ENCODE data around the gene ZNF182. TPM values are rescaled to one million over a fixed set of nuclear protein-coding genes. Genes with fewer than 3 reads are reported as not detected.
"Not testable (repeated sequence)": the region's sequence is repeated elsewhere in the genome, so short reads cannot be mapped to it uniquely, and the experiment has no call there.

ZNF182 gene
- polyA plus RNA-seq, 6 donors from 2014 or later = 3.0 to 9.4 (median 6.1) TPM; not detected in 1

- Mint-ChIP-seq H3K4me1 (peaks cover 9 to 27% (median 14%) of the 10 kb centered on the region in 3 donors), H3K4me3 (peak overlapping the region in 1 of 8 donors; percentile 6), H3K9me3 (peaks cover 0 to 12% (median 0%) of the 10 kb centered on the region in 7 donors), H3K27me3 (no peaks in the 10 kb centered on the region), H3K27ac (peak overlapping the region in 2 of 6 donors; percentile 1 to 5), H3K36me3 (peaks cover 11 to 19% of the 10 kb centered on the region in 2 donors)
- DNase-seq (no peak), ATAC-seq (ENCODE audit: low read depth in 2 of 2) (no peak)
Measured at GRCh38 chrX:47991263-47992094, 12.3 kb downstream of the ZNF182 start.

GRCh38 chrX:47976254-47977151 lies 27.3 kb downstream of the ZNF182 start:
- Mint-ChIP-seq H3K4me3 (no peak overlapping the region), H3K4me1 (peaks cover 0 to 5% (median 0%) of the 10 kb centered on the region in 3 donors), H3K27ac (no peak overlapping the region), H3K9me3 (peaks cover 12 to 93% (median 81%) of the 10 kb centered on the region in 7 donors), H3K27me3 (no peaks in the 10 kb centered on the region), H3K36me3 (peaks cover 51 to 68% of the 10 kb centered on the region in 2 donors)
- DNase-seq = no peak
- no peak for ATAC-seq (ENCODE audit: low read depth in 2 of 2)

DNA sequence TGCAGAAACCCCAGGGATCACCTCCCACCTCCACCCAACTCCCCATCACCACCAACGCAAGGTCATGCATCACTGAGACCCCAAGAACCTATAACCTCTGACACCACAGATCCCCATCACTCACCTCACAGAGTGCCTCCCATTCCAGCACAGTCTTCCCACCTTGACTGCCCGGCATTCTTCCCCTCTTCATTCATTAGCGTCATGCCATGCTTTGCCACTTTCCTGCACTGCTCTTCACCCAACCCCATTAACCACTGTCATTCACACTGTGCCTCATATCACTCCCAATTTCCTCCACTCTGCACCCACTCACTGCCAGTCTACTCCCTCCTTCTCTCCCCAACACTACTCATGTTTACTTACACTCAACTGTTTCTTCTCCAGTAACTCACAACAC lies 30.6 kb downstream of the ZNF182 start:
- no peak overlapping the region for H3K27ac Mint-ChIP-seq
- DNase-seq (no peak), ATAC-seq (ENCODE audit: low read depth in 2 of 2) (no peak)
- H3K36me3 Mint-ChIP-seq = peaks cover 29 to 63% of the 10 kb centered on the region in 2 donors
- peaks cover 0 to 5% (median 0%) of the 10 kb centered on the region in 3 donors for H3K4me1 Mint-ChIP-seq
- H3K4me3 Mint-ChIP-seq = no peak overlapping the region
- H3K27me3 Mint-ChIP-seq = no peaks in the 10 kb centered on the region
- peaks cover 11 to 77% (median 58%) of the 10 kb centered on the region in 7 donors for H3K9me3 Mint-ChIP-seq

DNA sequence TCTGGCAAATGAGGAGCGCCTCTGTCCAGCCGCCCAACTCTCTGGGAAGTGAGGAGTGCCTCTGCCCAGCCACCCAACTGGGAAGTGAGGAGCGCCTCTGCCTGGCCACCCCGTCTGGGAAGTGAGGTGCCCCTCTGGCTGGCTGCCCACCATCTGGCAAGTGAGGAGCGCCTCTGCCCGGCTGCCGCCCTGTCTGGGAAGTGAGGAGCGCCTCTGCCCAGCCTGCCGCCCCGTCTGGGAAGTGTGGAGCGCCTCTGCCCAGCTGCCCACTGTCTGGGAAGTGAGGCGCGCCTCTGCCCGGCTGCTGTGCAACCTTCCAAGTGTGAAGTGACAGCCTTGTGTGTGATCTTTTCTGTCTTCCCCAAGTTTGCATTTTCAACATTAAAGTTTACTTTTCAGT lies 38.3 kb downstream of the ZNF182 start:
- H3K9me3 Mint-ChIP-seq = peaks cover 4 to 37% (median 14%) of the 10 kb centered on the region in 7 donors
- not testable (repeated sequence) for H3K27ac Mint-ChIP-seq

DNA sequence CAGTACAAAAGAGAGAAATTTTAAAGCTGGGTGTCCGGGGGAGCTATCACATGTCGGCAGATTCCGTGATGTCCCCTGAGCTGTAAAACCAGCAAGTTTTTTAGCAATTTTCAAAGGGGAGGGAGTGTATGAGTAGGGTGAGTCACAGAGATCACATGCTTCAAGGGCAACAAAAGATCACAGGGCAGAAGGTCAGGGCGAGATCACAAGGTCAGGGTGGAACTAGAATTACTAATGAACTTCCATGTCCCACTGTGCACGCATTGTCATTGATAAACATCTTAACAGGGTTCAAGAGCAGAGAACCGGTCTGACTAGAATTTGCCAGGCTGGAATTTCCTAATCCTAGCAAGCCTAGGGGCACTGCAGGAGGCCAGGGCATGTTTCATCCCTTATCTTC lies 42.0 kb downstream of the ZNF182 start:
- not testable (repeated sequence) for H3K4me3 Mint-ChIP-seq; ATAC-seq (ENCODE audit: low read depth in 2 of 2); H3K36me3 Mint-ChIP-seq; H3K27me3 Mint-ChIP-seq; DNase-seq
- H3K4me1 Mint-ChIP-seq = peaks cover 9 to 23% (median 21%) of the 10 kb centered on the region in 3 donors
- peak overlapping the region in 1 of 6 donors; percentile 11 for H3K27ac Mint-ChIP-seq
- H3K9me3 Mint-ChIP-seq = peaks cover 4 to 14% (median 6%) of the 10 kb centered on the region in 7 donors

More for the DNA sequence above, 38.3 kb downstream of the ZNF182 start:
- ATAC-seq (ENCODE audit: low read depth in 2 of 2); H3K27me3 Mint-ChIP-seq; DNase-seq; H3K4me3 Mint-ChIP-seq: not testable (repeated sequence)
- peaks cover 9 to 15% of the 10 kb centered on the region in 2 donors for H3K36me3 Mint-ChIP-seq
- peaks cover 2 to 11% (median 7%) of the 10 kb centered on the region in 3 donors for H3K4me1 Mint-ChIP-seq

- DNase-seq = no peak
- Mint-ChIP-seq H3K27ac (peak overlapping the region in 2 of 6 donors; percentile 56 to 79), H3K4me1 (peaks cover 9 to 23% (median 21%) of the 10 kb centered on the region in 3 donors), H3K36me3 (peaks cover 0 to 3% of the 10 kb centered on the region in 2 donors), H3K9me3 (peaks cover 4 to 14% (median 6%) of the 10 kb centered on the region in 7 donors), H3K27me3 (peaks cover 0 to 5% (median 0%) of the 10 kb centered on the region in 3 donors), H3K4me3 (peak overlapping the region in 5 of 8 donors; percentile 18 to 66 (median 38))
- peak in 1 of 2 donors; percentile 30 for ATAC-seq (ENCODE audit: low read depth in 2 of 2)
Measured at GRCh38 chrX:47960406-47960805, 43.4 kb downstream of the ZNF182 start.

DNA sequence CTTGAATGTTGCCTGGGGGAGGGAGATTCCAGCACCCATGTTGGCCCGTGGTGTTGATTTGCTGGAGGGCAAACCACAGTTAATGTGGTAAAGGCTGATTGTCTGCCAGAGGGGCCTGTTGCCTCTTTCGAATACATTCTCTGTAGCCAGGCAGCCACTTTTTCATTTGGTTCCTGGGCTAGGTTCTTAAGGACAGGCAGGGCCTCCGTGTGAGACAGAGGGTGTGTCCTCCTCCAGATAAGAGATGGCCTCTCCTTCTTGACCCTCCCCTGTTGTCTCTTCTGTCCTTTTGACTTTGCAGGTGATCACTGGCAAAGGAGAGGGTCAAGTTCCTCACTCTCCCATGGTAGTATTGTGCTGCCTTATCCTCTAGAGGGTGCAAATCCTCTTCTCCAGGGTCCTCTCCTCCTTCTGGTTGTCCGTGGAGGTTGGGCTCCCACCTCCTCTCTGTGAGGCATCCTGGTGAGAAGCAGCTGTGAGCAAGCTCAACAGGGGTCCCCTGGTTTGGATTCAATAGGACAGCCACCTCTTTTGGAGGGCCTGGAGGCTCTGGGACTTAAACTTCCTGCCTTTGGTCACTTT lies 44.9 kb downstream of the ZNF182 start:
- Mint-ChIP-seq H3K36me3 (no peaks in the 10 kb centered on the region), H3K27me3 (no peaks in the 10 kb centered on the region), H3K9me3 (peaks cover 0 to 7% (median 2%) of the 10 kb centered on the region in 7 donors), H3K4me1 (peaks cover 9 to 23% (median 22%) of the 10 kb centered on the region in 3 donors), H3K4me3 (no peak overlapping the region), H3K27ac (no peak overlapping the region)
- ATAC-seq (ENCODE audit: low read depth in 2 of 2) (peak in 1 of 2 donors; percentile 23), DNase-seq (no peak)

GRCh38 chrX:47958206-47958605 lies 45.6 kb downstream of the ZNF182 start:
- H3K9me3 Mint-ChIP-seq; H3K27ac Mint-ChIP-seq; ATAC-seq (ENCODE audit: low read depth in 2 of 2); H3K4me3 Mint-ChIP-seq; H3K27me3 Mint-ChIP-seq; DNase-seq; H3K36me3 Mint-ChIP-seq: not testable (repeated sequence)
- H3K4me1 Mint-ChIP-seq = peaks cover 9 to 23% (median 23%) of the 10 kb centered on the region in 3 donors

DNA sequence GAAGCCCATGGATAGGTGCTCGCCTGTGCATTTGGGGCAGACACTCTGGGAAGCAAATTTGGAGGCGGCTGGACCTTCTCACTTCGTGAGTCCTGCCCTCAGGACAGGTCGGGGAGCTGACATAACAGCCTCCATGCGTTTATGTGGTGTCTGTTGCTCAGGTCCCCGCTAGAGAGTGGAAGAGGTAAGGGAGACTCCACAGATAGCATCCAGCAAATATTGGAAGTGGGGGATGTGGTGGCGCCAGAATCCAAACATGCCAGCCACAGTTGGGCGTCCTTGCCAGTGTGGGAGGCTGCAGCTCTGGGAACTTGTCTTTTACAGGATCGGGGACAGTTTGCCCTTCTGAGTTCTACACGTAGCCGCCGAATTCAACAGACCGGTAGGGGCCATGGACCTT lies 47.8 kb downstream of the ZNF182 start:
- H3K36me3 Mint-ChIP-seq = peaks cover 0 to 6% of the 10 kb centered on the region in 2 donors
- H3K27me3 Mint-ChIP-seq = no peaks in the 10 kb centered on the region
- no peak overlapping the region for H3K27ac Mint-ChIP-seq
- ATAC-seq (ENCODE audit: low read depth in 2 of 2) (no peak), DNase-seq (no peak)
- H3K9me3 Mint-ChIP-seq = peaks cover 0 to 19% (median 10%) of the 10 kb centered on the region in 7 donors
- no peak overlapping the region for H3K4me3 Mint-ChIP-seq
- H3K4me1 Mint-ChIP-seq = peaks cover 9 to 18% (median 16%) of the 10 kb centered on the region in 3 donors

DNA sequence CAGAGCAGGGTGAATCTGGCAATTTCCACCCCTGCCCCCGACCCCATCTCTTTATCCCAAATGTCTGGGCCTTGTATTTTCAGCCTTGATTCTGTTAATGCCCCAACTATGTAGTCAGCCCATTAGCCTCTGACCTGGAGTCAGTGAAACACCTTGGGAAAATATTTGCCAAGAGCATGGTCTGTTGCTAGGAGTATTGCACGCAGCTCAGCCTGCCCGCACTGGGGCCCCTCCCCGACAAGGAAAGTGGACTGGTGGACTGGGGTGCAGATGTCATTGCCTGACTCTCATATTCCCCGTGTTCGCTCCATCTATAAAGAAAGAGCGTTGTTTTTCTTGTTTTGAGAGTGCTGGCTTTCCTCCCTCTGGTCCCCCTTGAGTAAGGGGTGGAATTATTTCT lies 48.5 kb downstream of the ZNF182 start:
- peaks cover 0 to 11% of the 10 kb centered on the region in 2 donors for H3K36me3 Mint-ChIP-seq
- H3K27ac Mint-ChIP-seq; H3K4me3 Mint-ChIP-seq; DNase-seq; ATAC-seq (ENCODE audit: low read depth in 2 of 2); H3K27me3 Mint-ChIP-seq: not testable (repeated sequence)
- peaks cover 0 to 25% (median 16%) of the 10 kb centered on the region in 7 donors for H3K9me3 Mint-ChIP-seq
- peaks cover 5 to 13% (median 9%) of the 10 kb centered on the region in 3 donors for H3K4me1 Mint-ChIP-seq

DNA sequence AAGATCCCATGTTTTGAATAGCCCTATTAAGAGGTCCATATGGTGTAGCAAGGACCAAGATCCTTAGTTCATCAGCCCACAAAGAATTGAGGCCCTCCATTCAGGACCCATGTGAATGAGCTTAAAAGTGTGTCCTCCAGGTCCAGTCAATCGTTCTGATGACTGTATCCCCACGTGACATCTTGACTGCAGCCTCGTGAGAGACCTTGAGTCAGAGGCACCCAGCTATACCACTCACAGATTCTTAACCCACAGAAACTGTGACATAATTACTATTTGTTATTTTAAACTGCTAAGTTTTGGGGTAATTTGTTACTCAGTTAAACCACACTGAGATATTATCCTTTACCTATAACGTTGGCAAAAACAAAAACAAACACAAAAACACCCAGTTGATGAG lies 62.4 kb downstream of the ZNF182 start:
- ATAC-seq (ENCODE audit: low read depth in 2 of 2) (no peak), DNase-seq (no peak)
- Mint-ChIP-seq H3K4me3 (no peak overlapping the region), H3K4me1 (peaks cover 0 to under 1% (median 0%) of the 10 kb centered on the region in 3 donors), H3K9me3 (peaks cover 0 to 24% (median 4%) of the 10 kb centered on the region in 7 donors), H3K27me3 (peaks cover 0 to 4% (median 0%) of the 10 kb centered on the region in 3 donors), H3K36me3 (peaks cover 0 to 7% of the 10 kb centered on the region in 2 donors), H3K27ac (no peak overlapping the region)

- DNase-seq (no peak), ATAC-seq (ENCODE audit: low read depth in 2 of 2) (no peak)
- peaks cover 0 to 5% (median 3%) of the 10 kb centered on the region in 3 donors for H3K4me1 Mint-ChIP-seq
- H3K9me3 Mint-ChIP-seq = peaks cover 0 to 24% (median 4%) of the 10 kb centered on the region in 7 donors
- H3K27me3 Mint-ChIP-seq = peaks cover 0 to 4% (median 0%) of the 10 kb centered on the region in 3 donors
- H3K4me3 Mint-ChIP-seq = no peak overlapping the region
- H3K27ac Mint-ChIP-seq = peak overlapping the region in 1 of 6 donors; percentile 73
- H3K36me3 Mint-ChIP-seq = peaks cover 0 to 7% of the 10 kb centered on the region in 2 donors
Measured at GRCh38 chrX:47940448-47940847, 63.3 kb downstream of the ZNF182 start.

Data from naive B cell (primary cell).